ENCODE measurements around the gene WNT10A.

WNT10A gene

DNA sequence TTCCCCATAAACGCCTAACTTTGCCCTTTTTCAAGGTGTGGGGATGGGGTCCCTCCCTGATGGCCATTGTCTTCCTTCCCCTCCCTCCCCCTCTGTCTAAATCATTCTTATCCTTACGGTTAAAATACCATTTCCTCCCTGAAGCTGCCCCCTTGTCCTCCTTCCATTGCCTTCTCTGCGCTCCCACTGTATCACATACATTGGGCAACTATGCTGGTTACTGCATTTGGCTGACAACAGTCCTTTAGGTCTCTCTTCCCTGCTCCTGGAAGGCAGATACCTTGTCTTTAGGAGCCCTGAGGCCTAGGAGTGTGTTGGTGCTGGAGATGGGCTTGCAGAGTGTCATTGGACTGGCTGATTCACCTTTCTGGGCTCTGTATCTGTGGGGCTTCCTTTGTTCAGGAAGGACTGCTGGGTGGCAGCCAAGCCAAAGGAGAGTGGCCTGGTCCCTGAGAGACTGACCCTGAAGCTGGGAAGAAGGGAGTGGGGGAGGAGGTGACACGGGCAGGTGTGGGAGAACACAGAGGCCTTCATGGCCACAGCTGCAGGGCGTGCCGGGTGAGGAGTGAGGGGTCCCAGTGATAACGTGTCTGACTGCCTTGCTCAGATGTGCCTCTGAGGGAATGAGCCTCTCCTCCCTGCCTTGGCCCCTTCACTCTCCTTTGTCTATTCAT lies 18.9 kb upstream of the WNT10A start:
- H3K36me3 ChIP-seq (ENCODE audit: insufficient read depth, low read length) = no peaks in the 10 kb centered on the region
- H2AFZ ChIP-seq (ENCODE audit: low read length) = no peak overlapping the region
- no peaks in the 10 kb centered on the region for H4K20me1 ChIP-seq (ENCODE audit: insufficient read depth, low read length)
- H3K4me2 ChIP-seq (ENCODE audit: low read length) = no peak overlapping the region
- H3K27me3 ChIP-seq (ENCODE audit: insufficient read depth, low read length) = peaks cover 13% of the 10 kb centered on the region; the same call in 1 of the 2 replicates
- TF ChIP-seq, protein P1, sequence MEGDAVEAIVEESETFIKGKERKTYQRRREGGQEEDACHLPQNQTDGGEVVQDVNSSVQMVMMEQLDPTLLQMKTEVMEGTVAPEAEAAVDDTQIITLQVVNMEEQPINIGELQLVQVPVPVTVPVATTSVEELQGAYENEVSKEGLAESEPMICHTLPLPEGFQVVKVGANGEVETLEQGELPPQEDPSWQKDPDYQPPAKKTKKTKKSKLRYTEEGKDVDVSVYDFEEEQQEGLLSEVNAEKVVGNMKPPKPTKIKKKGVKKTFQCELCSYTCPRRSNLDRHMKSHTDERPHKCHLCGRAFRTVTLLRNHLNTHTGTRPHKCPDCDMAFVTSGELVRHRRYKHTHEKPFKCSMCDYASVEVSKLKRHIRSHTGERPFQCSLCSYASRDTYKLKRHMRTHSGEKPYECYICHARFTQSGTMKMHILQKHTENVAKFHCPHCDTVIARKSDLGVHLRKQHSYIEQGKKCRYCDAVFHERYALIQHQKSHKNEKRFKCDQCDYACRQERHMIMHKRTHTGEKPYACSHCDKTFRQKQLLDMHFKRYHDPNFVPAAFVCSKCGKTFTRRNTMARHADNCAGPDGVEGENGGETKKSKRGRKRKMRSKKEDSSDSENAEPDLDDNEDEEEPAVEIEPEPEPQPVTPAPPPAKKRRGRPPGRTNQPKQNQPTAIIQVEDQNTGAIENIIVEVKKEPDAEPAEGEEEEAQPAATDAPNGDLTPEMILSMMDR (IDR thresholded peaks at IDR 0.05; ENCODE audit: low read length) = no peak
- no peak for TF ChIP-seq EZH2 (IDR thresholded peaks at IDR 0.05; ENCODE audit: borderline replicate concordance, low read length)
- H3K9me2 ChIP-seq (ENCODE audit: low read depth, low read length) = no peaks in the 10 kb centered on the region
- no peak overlapping the region for H3K9ac ChIP-seq (ENCODE audit: low read length)
- no peaks in the 10 kb centered on the region for H3K4me1 ChIP-seq (ENCODE audit: insufficient read depth, low read length, severe bottlenecking)
- no peaks in the 10 kb centered on the region for H3K79me2 ChIP-seq (ENCODE audit: insufficient read depth, low read length)
- H3F3A ChIP-seq (ENCODE audit: insufficient read depth, low read length) = no peaks in the 10 kb centered on the region
- no peaks in the 10 kb centered on the region for H3K9me3 ChIP-seq (ENCODE audit: low read length)
- H3K27ac ChIP-seq (ENCODE audit: low read depth, low read length, poor library complexity, severe bottlenecking) = no peak overlapping the region
- no peak overlapping the region for H3K4me3 ChIP-seq (ENCODE audit: low read depth, low read length, poor library complexity, severe bottlenecking)

DNA sequence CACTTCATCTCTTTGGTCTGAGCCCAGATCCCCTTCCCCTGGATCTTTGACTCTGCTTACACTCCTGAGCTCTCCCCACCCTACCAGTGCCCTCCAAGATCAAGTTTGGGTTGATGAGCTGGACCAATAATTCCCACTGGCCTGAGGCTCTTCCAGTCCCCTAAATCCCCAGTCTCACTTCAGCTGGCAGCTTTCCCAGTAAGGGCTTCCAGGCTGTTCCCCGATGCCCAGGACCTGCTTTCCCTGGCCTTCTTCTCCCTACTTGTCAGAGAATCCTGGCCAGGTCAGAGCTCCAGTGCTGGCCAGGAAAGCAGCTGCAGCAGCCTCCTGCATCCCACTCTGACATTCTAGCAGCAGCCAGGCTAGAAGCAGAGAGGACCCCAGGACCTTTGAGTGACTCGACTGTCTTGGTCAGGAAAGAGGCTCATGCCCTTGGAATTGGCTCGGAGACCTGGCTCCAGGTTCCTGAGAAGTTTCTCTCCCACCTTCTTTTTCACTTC lies 17.6 kb upstream of the WNT10A start:
- no peak for TF ChIP-seq EZH2 (IDR thresholded peaks at IDR 0.05; ENCODE audit: borderline replicate concordance, low read length)
- TF ChIP-seq, protein P1 (IDR thresholded peaks at IDR 0.05; ENCODE audit: low read length) = no peak
- no peak overlapping the region for H3K9ac ChIP-seq (ENCODE audit: low read length)
- H3K4me2 ChIP-seq (ENCODE audit: low read length) = no peak overlapping the region
- H3K9me3 ChIP-seq (ENCODE audit: low read length) = no peaks in the 10 kb centered on the region
- H3K4me3 ChIP-seq (ENCODE audit: low read depth, low read length, poor library complexity, severe bottlenecking) = no peak overlapping the region
- no peaks in the 10 kb centered on the region for H3K36me3 ChIP-seq (ENCODE audit: insufficient read depth, low read length)
- H3K4me1 ChIP-seq (ENCODE audit: insufficient read depth, low read length, severe bottlenecking) = no peaks in the 10 kb centered on the region
- H3F3A ChIP-seq (ENCODE audit: insufficient read depth, low read length) = no peaks in the 10 kb centered on the region
- no peaks in the 10 kb centered on the region for H3K9me2 ChIP-seq (ENCODE audit: low read depth, low read length)
- H3K27ac ChIP-seq (ENCODE audit: low read depth, low read length, poor library complexity, severe bottlenecking) = no peak overlapping the region
- peaks cover 13% of the 10 kb centered on the region; the same call in 1 of the 2 replicates for H3K27me3 ChIP-seq (ENCODE audit: insufficient read depth, low read length)
- no peaks in the 10 kb centered on the region for H4K20me1 ChIP-seq (ENCODE audit: insufficient read depth, low read length)
- no peaks in the 10 kb centered on the region for H3K79me2 ChIP-seq (ENCODE audit: insufficient read depth, low read length)
- no peak overlapping the region for H2AFZ ChIP-seq (ENCODE audit: low read length)

GRCh38 chr2:218865396-218865795 lies 15.3 kb upstream of the WNT10A start:
- Histone ChIP-seq H3K79me2 (ENCODE audit: insufficient read depth, low read length) (no peaks in the 10 kb centered on the region), H3K27me3 (ENCODE audit: insufficient read depth, low read length) (peaks cover 9% of the 10 kb centered on the region; the same call in 1 of the 2 replicates)
- TF ChIP-seq, protein P1 (IDR thresholded peaks at IDR 0.05; ENCODE audit: low read length) = no peak
- TF ChIP-seq EZH2 (IDR thresholded peaks at IDR 0.05; ENCODE audit: borderline replicate concordance, low read length) = no peak

More at GRCh38 chr2:218865396-218865795, 15.3 kb upstream of the WNT10A start:
- no peak overlapping the region for H3K4me2 ChIP-seq (ENCODE audit: low read length)
- H3K4me3 ChIP-seq (ENCODE audit: low read depth, low read length, poor library complexity, severe bottlenecking) = no peak overlapping the region
- H3K36me3 ChIP-seq (ENCODE audit: insufficient read depth, low read length) = no peaks in the 10 kb centered on the region
- no peak overlapping the region for H3K27ac ChIP-seq (ENCODE audit: low read depth, low read length, poor library complexity, severe bottlenecking)
- no peaks in the 10 kb centered on the region for H4K20me1 ChIP-seq (ENCODE audit: insufficient read depth, low read length)
- no peaks in the 10 kb centered on the region for H3K4me1 ChIP-seq (ENCODE audit: insufficient read depth, low read length, severe bottlenecking)
- no peaks in the 10 kb centered on the region for H3F3A ChIP-seq (ENCODE audit: insufficient read depth, low read length)
- no peak overlapping the region for H3K9ac ChIP-seq (ENCODE audit: low read length)
- no peak overlapping the region for H2AFZ ChIP-seq (ENCODE audit: low read length)
- no peaks in the 10 kb centered on the region for H3K9me2 ChIP-seq (ENCODE audit: low read depth, low read length)
- H3K9me3 ChIP-seq (ENCODE audit: low read length) = no peaks in the 10 kb centered on the region
